Islet precursor cell (in vitro differentiated cells): ENCODE measurements around the gene CCDC194.
"Not testable (repeated sequence)": the region's sequence is repeated elsewhere in the genome, so short reads cannot be mapped to it uniquely, and the experiment has no call there.

Source experiments
- DNase-seq: peaks from one replicate; pipeline ENCODE4 v3.0.0-alpha.2; 2018

CCDC194 gene

DNA sequence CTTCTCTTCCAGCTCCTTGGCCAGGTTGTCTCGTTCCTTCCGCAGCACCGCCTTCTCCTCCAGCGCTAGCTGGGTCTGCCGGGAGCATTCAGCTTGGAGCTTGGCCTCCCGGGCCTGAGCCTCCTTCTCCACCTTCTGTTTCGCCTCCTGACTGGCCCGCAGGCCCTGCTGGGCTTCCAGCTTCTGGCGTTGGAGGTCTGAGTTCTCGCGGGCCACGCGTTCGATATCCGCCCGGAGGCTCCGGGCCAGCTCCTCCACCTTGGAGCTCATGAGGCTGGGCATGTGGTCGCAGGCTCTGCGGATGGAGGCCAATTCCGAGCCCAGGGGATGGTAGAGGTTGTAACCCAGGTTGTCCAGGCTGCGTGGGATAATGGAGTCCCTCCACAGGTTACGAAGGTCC is 28.6 kb downstream of the CCDC194 start:
- DNase-seq = no peak

- not testable (repeated sequence) for DNase-seq
Observed at GRCh38 chr19:17363852-17364605, 30.0 kb downstream of the CCDC194 start.

DNA sequence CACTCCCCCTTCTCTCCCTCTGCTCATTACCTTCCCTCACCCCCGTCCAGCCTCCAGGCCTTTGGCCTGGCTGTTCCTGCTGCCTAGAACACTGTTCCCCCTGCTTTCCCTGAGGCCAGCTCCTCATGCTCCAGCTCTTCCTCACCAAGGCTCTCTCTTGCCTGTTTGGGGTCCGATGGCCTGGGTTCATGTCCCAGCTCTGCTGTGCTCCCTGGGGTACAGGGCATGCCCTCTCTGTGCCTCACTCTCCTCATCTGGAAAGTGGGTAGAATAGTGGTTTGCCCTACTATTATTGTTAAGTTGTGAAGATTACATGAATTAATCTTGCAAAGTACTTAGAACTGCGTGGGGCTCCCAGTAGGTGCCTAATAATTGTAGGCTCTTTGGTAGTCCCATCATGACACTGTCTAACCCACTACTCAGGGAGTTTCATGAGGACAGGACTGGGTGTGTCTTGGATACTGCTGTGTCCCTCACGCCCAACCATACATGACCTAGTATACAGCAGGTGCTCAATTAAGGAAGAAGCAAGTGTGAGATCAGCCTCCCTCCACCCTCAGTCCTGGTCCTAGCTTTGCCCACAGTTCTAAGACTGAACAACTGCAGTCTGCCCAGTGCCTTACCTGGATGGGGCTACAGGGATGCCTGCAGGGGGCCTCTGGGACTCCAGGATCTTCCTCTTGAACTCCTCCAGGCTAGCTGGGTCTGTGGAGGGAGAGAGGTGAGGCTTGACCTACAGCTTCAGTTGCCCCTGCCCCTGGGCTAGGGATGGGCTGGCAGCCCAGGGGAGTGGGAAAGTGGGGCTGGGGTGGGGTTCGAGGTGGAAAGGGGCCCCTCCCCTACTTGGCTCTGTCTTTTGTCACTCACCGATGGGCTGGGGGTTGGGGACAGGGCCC is 33.8 kb downstream of the CCDC194 start:
- DNase-seq = no peak

DNA sequence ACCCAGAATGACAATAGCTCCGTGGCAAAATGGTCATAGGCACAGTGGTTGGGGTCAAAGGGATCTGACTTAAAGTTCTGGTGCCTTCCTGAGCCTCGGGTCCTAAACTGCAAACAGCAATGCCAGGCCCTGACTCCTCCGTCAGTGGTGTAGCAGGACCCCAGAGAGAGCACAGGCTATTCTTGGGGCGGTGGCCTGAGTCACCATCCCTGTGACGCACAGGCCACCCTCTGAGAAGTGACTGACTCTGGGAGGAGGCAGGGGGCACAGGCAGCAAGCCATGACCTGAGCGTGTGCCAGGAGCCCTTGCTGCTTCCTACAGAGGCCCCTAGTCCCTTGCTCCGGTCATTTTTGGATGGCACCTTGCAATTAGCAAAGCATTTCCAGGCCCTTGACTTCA is 35.6 kb downstream of the CCDC194 start:
- no peak for DNase-seq

- no peak for DNase-seq
Observed at GRCh38 chr19:17357724-17358123, 36.3 kb downstream of the CCDC194 start.

DNA sequence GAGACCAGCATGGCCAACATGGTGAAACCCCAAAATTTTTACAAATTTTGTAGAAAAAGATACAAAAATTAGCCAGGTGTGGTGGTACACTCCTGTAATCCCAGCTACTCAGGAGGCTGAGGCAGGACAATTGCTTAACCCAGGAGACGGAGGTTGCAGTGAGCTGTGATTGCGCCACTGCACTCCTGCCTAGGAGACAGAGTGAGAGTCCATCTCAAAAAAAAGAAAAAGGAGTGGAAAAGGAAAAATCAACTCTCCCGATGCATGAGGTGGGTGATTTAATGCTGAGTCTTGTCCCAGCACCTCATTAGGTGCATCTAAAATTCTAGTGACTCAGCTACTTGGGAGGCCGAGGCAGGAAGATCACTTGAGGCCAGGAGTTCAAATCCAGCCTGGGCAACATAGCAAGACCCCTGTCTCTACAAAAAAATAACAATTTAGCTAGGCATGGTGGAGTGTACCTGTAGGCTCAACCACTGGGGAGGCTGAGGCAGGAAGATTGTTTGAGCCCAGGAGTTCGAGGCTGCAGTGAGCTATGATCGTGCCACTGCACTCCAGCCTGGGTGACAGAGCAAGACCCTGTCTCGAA is 36.8 kb downstream of the CCDC194 start:
- no peak for DNase-seq

GRCh38 chr19:17353386-17353785 is 40.6 kb downstream of the CCDC194 start:
- no peak for DNase-seq

DNA sequence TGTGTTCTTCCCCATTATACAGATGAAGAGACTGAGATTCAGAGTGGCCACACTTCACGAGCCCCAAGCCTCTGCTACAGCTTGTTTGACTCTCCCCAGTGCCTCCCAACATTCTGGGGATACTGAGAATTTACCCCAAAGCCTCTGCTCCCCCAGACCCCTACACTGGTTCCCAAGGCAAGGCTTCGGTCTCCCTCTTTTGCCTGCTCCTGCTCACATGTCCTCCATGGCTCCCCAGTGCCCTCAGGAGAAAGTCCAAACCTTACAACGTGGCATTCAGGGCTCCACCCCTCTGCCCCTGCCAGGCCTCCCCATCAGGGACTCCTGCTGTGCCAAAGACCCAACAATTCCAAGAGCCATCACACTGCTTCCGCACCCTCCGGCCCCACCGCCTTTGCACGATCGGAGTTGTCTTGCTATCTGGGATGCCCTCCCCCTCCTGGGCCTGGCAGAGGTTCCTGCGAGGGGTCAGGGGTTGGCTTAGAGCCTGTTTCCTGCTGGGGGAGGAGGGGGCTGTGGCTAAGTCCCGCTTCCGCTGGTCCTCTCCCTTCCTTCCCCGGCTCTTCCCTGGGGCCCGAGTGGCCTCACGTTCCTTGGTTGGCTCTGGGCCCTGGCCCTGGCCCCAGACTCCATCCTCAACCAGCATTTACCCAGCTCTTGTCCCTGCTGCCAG is 41.3 kb downstream of the CCDC194 start:
- DNase-seq = no peak

- DNase-seq = no peak
Observed at GRCh38 chr19:17351815-17352435, 42.1 kb downstream of the CCDC194 start.

DNA sequence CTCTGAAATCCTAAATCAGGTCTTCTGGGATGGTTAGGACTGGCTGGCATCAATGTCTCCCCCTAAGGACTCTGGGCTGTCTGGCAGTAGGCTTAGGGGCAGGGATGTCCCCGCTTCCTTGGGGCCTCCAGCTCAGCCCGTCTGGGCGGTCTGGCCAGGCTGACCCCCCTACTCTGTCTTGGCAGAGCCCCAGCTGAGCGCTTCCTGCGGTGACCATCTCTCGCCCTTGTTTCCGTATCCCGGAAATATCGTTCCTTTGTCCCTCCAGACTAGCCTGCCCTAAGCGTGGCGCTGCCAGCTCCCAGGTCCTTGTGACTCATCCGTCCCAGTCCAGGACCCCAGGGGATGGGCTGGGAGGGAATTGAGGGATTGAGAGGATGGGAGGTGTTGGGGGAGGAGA is 45.3 kb downstream of the CCDC194 start:
- DNase-seq = peak; percentile 95

GRCh38 chr19:17347877-17348276 is 46.1 kb downstream of the CCDC194 start:
- no peak for DNase-seq

DNA sequence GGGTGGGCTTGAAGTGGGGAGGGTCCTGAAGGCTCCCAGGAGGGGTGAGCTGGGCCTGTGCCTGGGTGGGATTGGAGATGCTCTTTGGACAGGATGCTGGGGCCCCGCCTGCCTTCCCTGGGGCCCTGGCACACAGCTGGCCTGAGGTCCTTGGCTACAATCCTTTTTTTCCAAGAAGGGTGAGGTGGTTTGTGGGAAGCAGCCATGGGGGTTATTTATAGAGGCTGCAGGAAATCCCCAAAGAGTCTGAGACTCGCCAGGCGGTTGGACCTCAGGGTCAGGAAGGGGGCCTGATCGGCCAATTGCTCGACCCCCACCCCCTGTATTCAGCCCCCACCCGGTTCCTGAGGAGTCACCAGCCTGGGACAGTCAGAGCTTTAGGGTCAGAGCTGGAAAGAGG is 46.6 kb downstream of the CCDC194 start:
- no peak for DNase-seq

DNA sequence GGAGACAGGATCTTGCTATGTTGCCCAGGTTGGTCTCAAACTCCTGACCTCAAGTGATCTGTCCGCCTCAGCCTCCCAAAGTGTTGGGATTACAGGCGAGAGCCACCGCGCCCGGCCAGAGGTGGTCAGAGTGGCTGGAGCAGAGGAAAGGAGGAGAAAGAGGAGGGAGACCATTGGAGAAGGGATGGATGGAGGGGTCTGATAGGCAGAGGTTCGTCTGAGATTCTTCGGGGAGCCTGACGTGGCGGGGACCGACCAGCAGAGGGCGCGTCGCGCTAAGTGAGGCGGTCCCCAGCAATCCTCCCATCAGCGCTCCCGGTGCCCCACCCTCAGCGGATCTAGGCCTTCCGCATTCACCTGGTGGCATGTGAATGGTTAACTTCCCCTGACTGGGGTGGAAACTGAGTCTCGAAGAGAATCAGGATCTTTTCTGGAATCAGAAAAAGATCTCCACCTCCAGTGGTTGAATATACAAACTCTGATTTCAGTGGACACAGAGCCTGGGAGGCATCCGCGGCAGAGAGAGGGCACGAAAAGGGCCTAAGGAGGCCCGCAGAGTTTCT is 47.8 kb downstream of the CCDC194 start:
- peak; percentile 80 for DNase-seq

GRCh38 chr19:17341845-17342244 is 52.2 kb downstream of the CCDC194 start:
- no peak for DNase-seq

DNA sequence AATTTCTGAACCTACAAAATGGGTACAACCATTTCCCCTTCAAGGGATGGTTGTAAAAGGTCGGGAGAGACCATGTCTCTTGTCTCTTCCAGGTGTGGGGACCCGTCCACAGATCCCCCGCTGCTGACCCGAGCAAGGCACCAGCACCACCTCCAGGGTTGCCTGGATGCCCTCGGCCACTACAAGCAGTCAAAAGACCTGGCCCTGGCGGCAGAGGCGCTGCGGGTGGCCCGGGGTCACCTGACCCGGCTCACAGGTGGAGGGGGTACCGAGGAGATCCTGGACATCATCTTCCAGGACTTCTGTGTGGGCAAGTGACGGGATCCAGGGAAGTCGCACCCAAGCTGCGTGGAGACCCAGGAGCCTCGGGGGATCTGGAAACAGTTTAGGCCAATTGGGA is 52.6 kb downstream of the CCDC194 start:
- no peak for DNase-seq

DNA sequence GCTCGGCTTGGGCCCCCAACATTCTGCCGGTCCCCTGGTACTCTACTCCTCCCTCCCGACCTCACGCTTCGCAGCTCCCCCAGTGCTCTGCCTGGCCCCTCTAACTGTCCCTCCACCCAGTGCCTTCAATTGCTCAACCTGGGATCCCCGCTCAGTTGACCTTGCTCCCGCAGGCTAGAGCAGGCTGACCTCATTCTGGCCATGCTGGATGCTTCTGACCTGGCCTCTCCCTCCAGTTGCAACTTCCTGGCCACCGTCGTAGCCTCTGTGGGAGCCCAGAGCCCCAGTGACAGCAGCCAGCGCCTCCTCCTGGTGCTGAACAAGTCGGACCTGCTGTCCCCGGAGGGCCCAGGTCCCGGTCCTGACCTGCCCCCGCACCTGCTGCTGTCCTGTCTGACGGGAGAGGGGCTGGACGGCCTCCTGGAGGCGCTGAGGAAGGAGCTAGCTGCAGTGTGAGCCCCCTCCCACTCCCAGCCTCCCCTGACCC is 53.1 kb downstream of the CCDC194 start:
- DNase-seq = no peak
